ENCODE data around the gene IGHMBP2. TPM values are rescaled to one million over a fixed set of nuclear protein-coding genes. Genes with fewer than 3 reads are reported as not detected.
A peak's percentile ranks its signal among the peaks of the same experiment; 100 is the strongest.

Gene IGHMBP2
- total RNA-seq, 2 donors from 2014 or later, result 24.7 to 40.8 TPM

DNA sequence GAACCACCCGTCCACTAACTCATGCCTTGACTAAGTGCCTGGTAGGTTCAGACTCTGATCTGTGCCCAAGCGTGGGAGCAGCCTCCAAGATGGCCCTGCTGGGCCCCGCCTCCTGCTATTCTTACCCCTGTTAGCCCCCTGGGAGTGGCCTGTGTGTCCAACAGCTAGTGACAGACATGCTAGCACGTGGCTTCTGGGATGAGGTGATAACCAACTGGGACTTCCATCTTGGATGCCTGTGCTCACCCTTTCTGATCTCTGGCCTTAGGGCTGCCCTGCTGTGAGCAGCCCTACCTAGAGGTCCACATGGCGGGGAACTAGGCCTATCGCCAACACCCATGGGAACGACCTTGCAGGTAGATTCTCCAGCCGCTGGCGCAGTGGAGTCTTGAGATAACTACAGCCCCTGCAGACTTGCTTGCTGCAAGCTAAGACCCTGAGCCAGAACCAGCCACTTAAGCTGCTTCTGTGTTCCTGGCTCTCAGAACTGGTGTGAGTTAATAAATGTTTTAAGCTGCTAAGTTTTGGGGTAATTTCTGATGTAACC lies 2.8 kb upstream of the IGHMBP2 start:
- no peak overlapping the region for H3K4me3 ChIP-seq
- no peak for ATAC-seq (ENCODE audit: insufficient number of reproducible peaks, low FRiP score, low read depth)
- H3K27me3 ChIP-seq (replicated peaks; ENCODE audit: insufficient read depth), result no peaks in the 10 kb centered on the region
- no peak overlapping the region for H3K27ac ChIP-seq
- H3K4me1 ChIP-seq (ENCODE audit: control insufficient read depth in 1 of 2, low read depth in 2 of 2), result peaks cover 19 to 25% of the 10 kb centered on the region in 2 donors
- TF ChIP-seq, protein P1, sequence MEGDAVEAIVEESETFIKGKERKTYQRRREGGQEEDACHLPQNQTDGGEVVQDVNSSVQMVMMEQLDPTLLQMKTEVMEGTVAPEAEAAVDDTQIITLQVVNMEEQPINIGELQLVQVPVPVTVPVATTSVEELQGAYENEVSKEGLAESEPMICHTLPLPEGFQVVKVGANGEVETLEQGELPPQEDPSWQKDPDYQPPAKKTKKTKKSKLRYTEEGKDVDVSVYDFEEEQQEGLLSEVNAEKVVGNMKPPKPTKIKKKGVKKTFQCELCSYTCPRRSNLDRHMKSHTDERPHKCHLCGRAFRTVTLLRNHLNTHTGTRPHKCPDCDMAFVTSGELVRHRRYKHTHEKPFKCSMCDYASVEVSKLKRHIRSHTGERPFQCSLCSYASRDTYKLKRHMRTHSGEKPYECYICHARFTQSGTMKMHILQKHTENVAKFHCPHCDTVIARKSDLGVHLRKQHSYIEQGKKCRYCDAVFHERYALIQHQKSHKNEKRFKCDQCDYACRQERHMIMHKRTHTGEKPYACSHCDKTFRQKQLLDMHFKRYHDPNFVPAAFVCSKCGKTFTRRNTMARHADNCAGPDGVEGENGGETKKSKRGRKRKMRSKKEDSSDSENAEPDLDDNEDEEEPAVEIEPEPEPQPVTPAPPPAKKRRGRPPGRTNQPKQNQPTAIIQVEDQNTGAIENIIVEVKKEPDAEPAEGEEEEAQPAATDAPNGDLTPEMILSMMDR (IDR thresholded peaks at IDR 0.05), result no peak
- DNase-seq (ENCODE audit: low spot score), result no peak
- no peaks in the 10 kb centered on the region for H3K9me3 ChIP-seq
- H3K36me3 ChIP-seq, result peaks cover 32% of the 10 kb centered on the region

DNA sequence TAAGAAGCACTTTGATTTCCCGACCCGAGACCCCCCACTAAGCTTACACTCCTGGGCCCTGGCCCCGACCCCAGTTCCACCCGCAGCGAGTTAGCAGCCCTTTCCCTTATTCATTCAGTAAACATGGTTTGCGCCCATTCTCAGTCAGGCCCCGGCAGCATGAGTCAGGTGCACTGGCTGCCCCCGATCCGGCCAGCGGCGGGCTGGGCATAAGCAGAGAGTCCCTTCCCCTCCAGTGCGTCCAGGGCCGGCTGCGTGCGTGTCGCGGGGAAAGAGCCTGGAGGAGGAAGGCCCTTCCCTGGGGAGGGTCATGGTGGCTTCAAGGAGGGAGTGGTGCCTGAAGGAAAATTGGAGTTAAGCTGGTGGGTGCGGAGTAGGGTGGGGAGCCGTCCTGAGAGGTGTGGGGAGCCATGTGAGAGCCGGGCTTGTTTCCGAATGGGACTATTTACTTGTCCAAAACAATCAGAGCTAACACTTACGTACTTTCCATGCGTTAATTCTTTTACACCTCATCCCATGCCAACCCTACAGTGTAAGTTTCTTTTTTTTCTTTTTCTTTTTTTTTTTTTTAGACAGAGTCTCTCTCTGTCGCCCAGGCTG lies 657 bp downstream of the IGHMBP2 start:
- H3K4me1 ChIP-seq (ENCODE audit: control insufficient read depth in 1 of 2, low read depth in 2 of 2), result peaks cover 21 to 27% of the 10 kb centered on the region in 2 donors
- H3K4me3 ChIP-seq, result peak overlapping the region; percentile 74
- H3K36me3 ChIP-seq, result peaks cover 9% of the 10 kb centered on the region
- TF ChIP-seq, protein P1 (IDR thresholded peaks at IDR 0.05), result no peak
- DNase-seq (ENCODE audit: low spot score) (peak; percentile 34), ATAC-seq (ENCODE audit: insufficient number of reproducible peaks, low FRiP score, low read depth) (peak; percentile 32)
- H3K9me3 ChIP-seq, result no peaks in the 10 kb centered on the region
- no peaks in the 10 kb centered on the region for H3K27me3 ChIP-seq (replicated peaks; ENCODE audit: insufficient read depth)
- peak overlapping the region; percentile 74 to 88 for H3K27ac ChIP-seq

DNA sequence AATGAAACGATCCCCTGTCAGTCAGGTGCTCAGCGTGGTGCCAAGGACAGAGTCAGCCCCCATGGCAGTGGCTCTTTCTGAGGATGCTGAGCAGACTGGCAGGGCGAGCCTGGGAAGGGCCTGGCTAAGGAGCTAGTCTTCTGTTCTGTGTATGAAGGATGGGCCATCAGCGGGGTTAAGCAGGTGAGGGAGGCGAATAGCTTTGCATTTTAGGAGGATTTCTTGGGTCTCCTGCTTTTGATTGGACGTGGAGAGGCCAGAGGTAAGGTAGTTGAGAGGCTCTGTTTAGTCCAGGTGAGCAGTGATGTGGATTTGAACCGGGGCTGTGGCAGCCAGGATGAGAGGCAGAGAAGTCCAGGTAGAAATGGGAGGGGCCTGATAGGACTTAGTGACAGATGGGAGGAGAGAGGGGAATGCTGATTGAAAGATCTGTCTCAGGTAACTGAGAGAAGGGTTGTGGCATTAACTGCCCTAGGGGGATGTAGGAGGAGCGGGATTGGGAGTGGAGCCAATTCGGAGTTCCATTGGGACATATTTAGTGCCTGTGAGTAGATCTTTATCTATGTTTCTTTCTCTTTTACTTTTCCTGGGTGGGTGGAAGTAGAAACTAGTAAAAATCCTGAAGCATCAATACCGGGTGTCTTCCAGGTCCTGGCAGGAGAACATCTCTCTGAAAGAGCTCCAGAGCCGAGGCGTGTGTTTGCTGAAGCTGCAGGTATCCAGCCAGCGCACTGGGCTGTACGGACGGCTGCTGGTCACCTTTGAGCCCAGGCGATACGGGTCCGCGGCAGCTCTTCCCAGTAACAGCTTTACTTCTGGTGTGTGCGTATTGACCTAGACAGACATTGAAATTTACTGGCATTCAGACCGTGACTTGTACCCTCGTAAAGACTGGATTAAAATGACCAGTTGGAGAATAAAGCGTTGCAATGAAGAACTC lies 2.0 kb downstream of the IGHMBP2 start:
- Histone ChIP-seq H3K27ac (no peak overlapping the region), H3K36me3 (peaks cover 15% of the 10 kb centered on the region), H3K4me1 (ENCODE audit: control insufficient read depth in 1 of 2, low read depth in 2 of 2) (peaks cover 21 to 27% of the 10 kb centered on the region in 2 donors), H3K9me3 (no peaks in the 10 kb centered on the region), H3K27me3 (replicated peaks; ENCODE audit: insufficient read depth) (no peaks in the 10 kb centered on the region), H3K4me3 (peak overlapping the region; percentile 74)
- TF ChIP-seq, protein P1 (IDR thresholded peaks at IDR 0.05), result no peak
- no peak for DNase-seq (ENCODE audit: low spot score)
- no peak for ATAC-seq (ENCODE audit: insufficient number of reproducible peaks, low FRiP score, low read depth)

DNA sequence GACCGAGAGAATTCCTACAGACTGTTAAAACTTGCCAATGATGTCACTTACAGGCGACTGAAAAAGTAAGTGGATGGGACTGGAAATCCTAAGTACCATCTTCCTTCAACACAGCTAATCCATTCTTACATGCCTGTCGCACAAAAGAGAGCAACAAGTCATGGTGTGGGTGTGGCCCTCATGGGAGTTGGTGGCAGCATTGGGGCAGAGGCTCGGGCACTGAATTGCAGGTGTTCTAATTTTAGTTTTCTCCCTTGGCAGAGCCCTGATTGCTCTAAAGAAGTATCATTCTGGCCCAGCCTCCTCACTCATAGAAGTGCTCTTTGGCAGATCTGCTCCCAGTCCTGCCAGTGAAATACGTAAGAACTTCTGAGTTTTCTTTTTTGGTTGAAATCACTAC lies 4.6 kb downstream of the IGHMBP2 start:
- Histone ChIP-seq H3K27me3 (replicated peaks; ENCODE audit: insufficient read depth) (no peaks in the 10 kb centered on the region), H3K4me1 (ENCODE audit: control insufficient read depth in 1 of 2, low read depth in 2 of 2) (peaks cover 15 to 17% of the 10 kb centered on the region in 2 donors), H3K36me3 (peaks cover 28% of the 10 kb centered on the region), H3K9me3 (no peaks in the 10 kb centered on the region), H3K27ac (no peak overlapping the region), H3K4me3 (no peak overlapping the region)
- DNase-seq (ENCODE audit: low spot score), result no peak
- ATAC-seq (ENCODE audit: insufficient number of reproducible peaks, low FRiP score, low read depth), result no peak
- TF ChIP-seq, protein P1 (IDR thresholded peaks at IDR 0.05), result no peak

DNA sequence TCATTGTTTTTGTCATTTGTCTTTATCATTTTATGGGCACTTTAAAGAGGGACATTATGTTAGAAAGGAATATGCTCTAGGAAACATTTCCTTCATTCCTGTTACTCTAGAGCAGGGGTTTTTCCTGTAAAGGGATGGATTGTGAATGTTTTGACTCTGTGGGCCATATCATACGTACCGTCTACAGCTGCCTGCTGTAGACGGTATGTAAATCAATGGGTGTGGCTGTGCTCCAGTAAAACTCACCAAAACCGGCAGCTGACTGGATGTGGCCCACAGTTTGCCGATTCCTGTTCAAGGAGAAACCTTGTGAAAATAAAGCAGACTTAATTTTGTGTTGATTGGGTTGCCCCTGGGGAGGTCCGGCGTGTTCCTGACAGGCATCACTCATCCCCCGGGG lies 7.3 kb downstream of the IGHMBP2 start:
- Histone ChIP-seq H3K4me1 (ENCODE audit: control insufficient read depth in 1 of 2, low read depth in 2 of 2) (peaks cover 1 to 2% of the 10 kb centered on the region in 2 donors), H3K36me3 (peaks cover 46% of the 10 kb centered on the region), H3K27me3 (replicated peaks; ENCODE audit: insufficient read depth) (no peaks in the 10 kb centered on the region), H3K27ac (no peak overlapping the region), H3K4me3 (no peak overlapping the region), H3K9me3 (no peaks in the 10 kb centered on the region)
- DNase-seq (ENCODE audit: low spot score) (no peak), ATAC-seq (ENCODE audit: insufficient number of reproducible peaks, low FRiP score, low read depth) (no peak)
- TF ChIP-seq, protein P1 (IDR thresholded peaks at IDR 0.05), result no peak

Measured in thoracic aorta (tissue), 2 donors.